Type B pancreatic cell (in vitro differentiated cells): ENCODE measurements around the gene DTNB. TPM values are rescaled to one million over a fixed set of nuclear protein-coding genes. Genes with fewer than 3 reads are reported as not detected.

ENCODE experiments used
- DNase-seq: peaks from one replicate; pipeline ENCODE4 v3.0.0; 2021; ENCODE audit warnings: mixed read lengths; ENCODE audit not compliant: unreplicated experiment; ENCODE audit errors: extremely low spot score
- H3K27ac Mint-ChIP-seq: 2 replicates; pipeline ENCODE4 v1.8.0; 2021; ENCODE audit warnings: mild to moderate bottlenecking, mixed read lengths
- H3K27me3 Mint-ChIP-seq: 2 replicates; pipeline ENCODE4 v1.8.0; 2021; ENCODE audit warnings: mixed read lengths
- H3K36me3 Mint-ChIP-seq: 2 replicates; pipeline ENCODE4 v1.8.0; 2021; ENCODE audit warnings: mixed read lengths
- H3K4me1 Mint-ChIP-seq: one replicate; pipeline ENCODE4 v1.8.0; 2021; ENCODE audit warnings: mixed read lengths; ENCODE audit not compliant: unreplicated experiment
- H3K4me3 Mint-ChIP-seq: 2 replicates; pipeline ENCODE4 v1.8.0; 2021; ENCODE audit warnings: mild to moderate bottlenecking, mixed read lengths
- H3K9me3 Mint-ChIP-seq: 2 replicates; pipeline ENCODE4 v1.8.0; 2021; ENCODE audit warnings: mixed read lengths
- total RNA-seq: library from RNA; stranded (reverse); gene quantifications from 2 replicates; pipeline ENCODE4 v1.2.1, GENCODE V29; 2021; ENCODE audit warnings: low replicate concordance
- TF ChIP-seq, protein P1 (sequence below): fragments of 200-600 bp; sonication (generic); conservative IDR thresholded peaks from 2 replicates; pipeline ENCODE4 v1.5.0; 2021; ENCODE audit warnings: antibody characterized with exemption, mild to moderate bottlenecking

The DTNB gene
- total RNA-seq, 1 donor from 2014 or later = 28.6 TPM

DNA sequence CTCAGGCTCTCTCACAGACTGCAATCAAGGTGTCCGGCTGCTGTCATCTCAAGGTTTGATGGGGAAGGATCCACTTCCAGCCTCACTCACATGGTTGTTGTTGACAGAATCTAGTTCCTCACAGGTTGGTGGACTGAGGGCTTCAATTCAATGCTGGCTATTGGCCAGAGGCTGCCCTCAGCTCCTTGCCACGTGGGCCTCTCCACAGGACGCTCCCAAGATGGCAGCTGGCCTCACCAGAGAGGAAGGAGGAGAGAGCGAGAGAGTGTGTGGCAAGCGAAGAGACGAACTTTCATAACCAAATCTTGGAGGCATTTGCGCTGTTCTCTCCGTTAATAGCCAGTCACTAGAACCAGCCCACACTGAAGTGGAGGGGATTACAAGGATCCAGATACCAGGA, 318.1 kb downstream of the DTNB start:
- TF ChIP-seq, protein P1, sequence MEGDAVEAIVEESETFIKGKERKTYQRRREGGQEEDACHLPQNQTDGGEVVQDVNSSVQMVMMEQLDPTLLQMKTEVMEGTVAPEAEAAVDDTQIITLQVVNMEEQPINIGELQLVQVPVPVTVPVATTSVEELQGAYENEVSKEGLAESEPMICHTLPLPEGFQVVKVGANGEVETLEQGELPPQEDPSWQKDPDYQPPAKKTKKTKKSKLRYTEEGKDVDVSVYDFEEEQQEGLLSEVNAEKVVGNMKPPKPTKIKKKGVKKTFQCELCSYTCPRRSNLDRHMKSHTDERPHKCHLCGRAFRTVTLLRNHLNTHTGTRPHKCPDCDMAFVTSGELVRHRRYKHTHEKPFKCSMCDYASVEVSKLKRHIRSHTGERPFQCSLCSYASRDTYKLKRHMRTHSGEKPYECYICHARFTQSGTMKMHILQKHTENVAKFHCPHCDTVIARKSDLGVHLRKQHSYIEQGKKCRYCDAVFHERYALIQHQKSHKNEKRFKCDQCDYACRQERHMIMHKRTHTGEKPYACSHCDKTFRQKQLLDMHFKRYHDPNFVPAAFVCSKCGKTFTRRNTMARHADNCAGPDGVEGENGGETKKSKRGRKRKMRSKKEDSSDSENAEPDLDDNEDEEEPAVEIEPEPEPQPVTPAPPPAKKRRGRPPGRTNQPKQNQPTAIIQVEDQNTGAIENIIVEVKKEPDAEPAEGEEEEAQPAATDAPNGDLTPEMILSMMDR = no peak
- Mint-ChIP-seq H3K36me3 (no peaks in the 10 kb centered on the region), H3K9me3 (no peaks in the 10 kb centered on the region), H3K27me3 (no peaks in the 10 kb centered on the region), H3K4me3 (no peak overlapping the region), H3K27ac (no peak overlapping the region), H3K4me1 (no peaks in the 10 kb centered on the region)
- DNase-seq = no peak

DNA sequence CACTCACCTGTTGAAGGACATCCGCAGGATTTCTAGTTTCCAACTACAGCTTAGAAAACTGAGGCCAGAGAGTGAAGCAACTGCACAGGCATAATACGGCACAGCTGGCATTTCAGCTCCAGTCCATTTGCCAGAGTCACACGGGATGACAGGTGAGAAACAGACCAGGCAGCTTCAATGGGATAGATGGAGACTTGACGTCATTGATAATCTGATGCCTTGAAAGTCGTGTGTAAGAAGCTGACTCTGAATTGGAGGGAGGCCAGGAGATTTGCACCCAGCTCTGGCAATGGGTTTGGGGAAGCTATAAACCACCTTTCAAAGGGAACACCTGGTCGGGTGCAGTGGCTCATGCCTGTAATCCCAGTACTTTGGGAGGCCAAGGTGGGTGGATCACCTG, 319.3 kb downstream of the DTNB start:
- Mint-ChIP-seq H3K36me3 (no peaks in the 10 kb centered on the region), H3K9me3 (no peaks in the 10 kb centered on the region), H3K27ac (no peak overlapping the region), H3K4me3 (no peak overlapping the region), H3K4me1 (no peaks in the 10 kb centered on the region), H3K27me3 (no peaks in the 10 kb centered on the region)
- TF ChIP-seq, protein P1 = no peak
- DNase-seq = no peak

DNA sequence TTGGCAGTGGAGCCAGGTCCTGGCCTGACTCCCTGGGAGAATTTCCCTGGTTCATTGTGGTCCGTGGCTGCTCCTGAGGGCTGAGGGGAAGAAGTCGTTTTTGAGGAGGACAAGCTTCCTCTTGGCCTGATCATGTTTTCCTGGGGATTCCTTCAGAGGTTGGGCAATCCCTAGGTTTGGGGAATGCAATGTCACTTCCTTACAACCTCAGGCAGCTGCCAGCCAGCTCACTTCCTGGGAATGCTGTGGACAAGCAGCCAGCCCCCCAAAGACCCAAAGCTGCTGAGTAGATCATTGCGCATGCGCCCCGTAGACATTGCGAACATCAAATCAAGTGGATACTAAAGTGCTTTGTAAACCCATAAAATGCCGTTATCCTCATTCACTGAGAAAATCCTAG, 324.0 kb downstream of the DTNB start:
- Mint-ChIP-seq H3K4me1 (peaks cover 11% of the 10 kb centered on the region), H3K36me3 (no peaks in the 10 kb centered on the region), H3K27me3 (peaks cover 3% of the 10 kb centered on the region), H3K4me3 (no peak overlapping the region), H3K9me3 (no peaks in the 10 kb centered on the region), H3K27ac (no peak overlapping the region)
- DNase-seq = no peak
- TF ChIP-seq, protein P1 = no peak

DNA sequence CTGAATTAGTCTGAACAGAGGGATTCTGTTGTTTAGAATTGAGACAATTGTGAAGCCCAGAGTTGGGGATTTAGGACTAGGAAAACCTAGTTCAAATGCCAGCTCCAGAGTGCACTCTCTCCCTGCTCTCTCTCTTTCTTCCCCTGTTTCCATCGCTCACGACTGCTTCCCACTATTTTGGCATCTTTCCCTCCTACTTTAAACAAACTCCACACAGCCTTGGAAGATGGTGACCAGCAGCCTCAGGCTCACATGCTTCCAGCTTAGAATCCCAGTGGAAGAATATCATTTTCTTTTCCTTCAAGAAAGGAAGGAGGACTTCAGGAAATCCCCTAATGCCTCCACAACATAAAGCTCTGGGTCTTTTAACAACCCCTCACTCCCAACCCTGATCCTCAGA, 325.5 kb downstream of the DTNB start:
- Mint-ChIP-seq H3K27ac (no peak overlapping the region), H3K9me3 (no peaks in the 10 kb centered on the region), H3K4me3 (no peak overlapping the region), H3K4me1 (peaks cover 11% of the 10 kb centered on the region), H3K36me3 (no peaks in the 10 kb centered on the region), H3K27me3 (peaks cover 3% of the 10 kb centered on the region)
- TF ChIP-seq, protein P1 = no peak
- DNase-seq = no peak

DNA sequence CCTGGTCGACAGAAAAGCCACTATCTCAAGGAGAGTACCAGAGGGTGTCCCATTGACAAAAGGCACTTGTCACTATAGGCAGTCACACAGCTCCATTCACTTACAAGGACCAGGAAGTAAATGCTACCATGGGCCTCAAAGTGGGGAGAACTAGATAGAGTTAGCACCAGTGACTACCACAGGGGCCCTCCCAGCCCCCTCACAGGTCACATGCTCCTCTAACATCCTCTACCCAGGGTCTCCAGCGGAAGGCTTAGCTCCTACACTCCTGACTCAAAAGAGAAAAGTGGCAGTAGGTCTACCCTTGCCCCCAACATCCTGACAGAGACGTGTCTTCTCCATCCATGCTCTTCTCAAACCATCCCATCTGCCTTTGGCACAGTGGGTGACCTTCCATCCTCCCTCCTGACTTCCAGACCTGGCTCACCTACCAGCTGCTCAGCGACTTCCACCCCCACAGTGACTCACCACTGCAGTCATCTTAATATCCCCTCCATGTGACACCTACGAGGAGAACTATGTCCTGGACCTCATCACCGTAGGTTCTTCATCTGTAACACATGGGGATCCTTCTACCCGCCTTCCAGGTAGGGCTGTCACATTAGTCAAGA, 326.1 kb downstream of the DTNB start:
- Mint-ChIP-seq H3K27me3 (peaks cover 3% of the 10 kb centered on the region), H3K9me3 (no peaks in the 10 kb centered on the region), H3K4me1 (peaks cover 11% of the 10 kb centered on the region), H3K36me3 (no peaks in the 10 kb centered on the region), H3K4me3 (peak overlapping the region; percentile 16), H3K27ac (no peak overlapping the region)
- DNase-seq = no peak
- TF ChIP-seq, protein P1 = no peak
